ENCODE results near the gene RAB3GAP2.
"Not testable (repeated sequence)": the region's sequence is repeated elsewhere in the genome, so short reads cannot be mapped to it uniquely, and the experiment has no call there.

DNA sequence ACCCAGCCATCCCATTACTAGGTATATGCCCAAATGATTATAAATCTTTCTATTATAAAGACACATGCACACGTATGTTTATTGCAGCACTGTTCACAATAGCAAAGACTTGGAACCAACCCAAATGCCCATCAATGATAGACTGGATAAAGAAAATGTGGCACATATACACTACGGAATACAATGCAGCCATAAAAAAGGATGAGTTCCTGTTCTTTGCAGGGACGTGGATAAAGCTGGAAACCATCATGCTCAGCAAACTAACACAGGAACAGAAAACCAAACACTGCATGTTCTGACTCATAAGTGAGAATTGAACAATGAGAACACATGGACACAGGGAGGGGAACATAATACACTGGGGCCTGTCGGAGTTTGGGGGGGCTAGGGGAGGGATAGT is 37.9 kb upstream of the RAB3GAP2 start:
- TF ChIP-seq CTCF, POLR2A (IDR thresholded peaks at IDR 0.05): not testable (repeated sequence)
